HepG2 (cell line): ENCODE results near the gene PRKAG3. TPM values are rescaled to one million over a fixed set of nuclear protein-coding genes. Genes with fewer than 3 reads are reported as not detected.
A peak's percentile ranks its signal among the peaks of the same experiment; 100 is the strongest.

Experiments used
- ATAC-seq: fragments of 200-7000 bp; cut with Tn5 transposase; 3 replicates; pipeline ENCODE4 v1.9.1; 2020; ENCODE audit warnings: mild to moderate bottlenecking, moderate library complexity
- BruUV-seq: library from RNA; stranded (reverse); fragments of 400-500 nt; replicated peaks from 2 replicates; lab custom pipeline; 2021; lab: Mats Ljungman, UMichigan
- CTCF ChIA-PET: fragments of 300-600 bp; formaldehyde crosslinking; extraction: SDS; loops from one replicate; lab custom pipeline; 2021; ENCODE audit warnings: low total read pairs, inconsistent platforms, low intra/inter-chr PET ratio; lab: Yijun Ruan, JAX
- POLR2A ChIA-PET: fragments of 350-600 bp; sonication (Branson Sonifier 250); formaldehyde crosslinking; loops from one replicate; lab custom pipeline; 2020; ENCODE audit warnings: antibody characterized with exemption, inconsistent platforms; lab: Yijun Ruan, JAX
- DNase-seq: peaks from one replicate; pipeline ENCODE4 v3.0.0-alpha.2; 2015; ENCODE audit warnings: low spot score
- FAIRE-seq: peaks from 3 replicates; lab custom pipeline; 2011; peaks lifted over from hg19 to GRCh38; lab: Jason Lieb, UNC
- H2AFZ ChIP-seq: one replicate; pipeline ENCODE4 v1.6.1; 2011; ENCODE audit warnings: low read length, inconsistent platforms
- H3K27ac ChIP-seq: fragments of 300-600 bp; 3 replicates; pipeline ENCODE4 v1.8.0; 2011; ENCODE audit warnings: mixed run types, mild to moderate bottlenecking, mixed read lengths, low read length, inconsistent platforms; ENCODE audit not compliant: insufficient read depth; ENCODE audit errors: extremely low read length
- H3K27me3 ChIP-seq, 2 experiments: fragments of 200-600 bp in 1 of 2; 2 replicates in 1 of 2; 3 replicates in 1 of 2; pipeline versions ENCODE4 v1.6.0 to v1.8.0; 2011; ENCODE audit warnings: low read length in 2 of 2, mild to moderate bottlenecking in 2 of 2, moderate library complexity in 2 of 2, inconsistent platforms in 1 of 2; ENCODE audit not compliant: insufficient read depth in 2 of 2, control insufficient read depth in 1 of 2
- H3K36me3 ChIP-seq, 2 experiments: fragments of 200-600 bp in 1 of 2; replicated peaks in 1 of 2; 2 replicates in 1 of 2; 3 replicates in 1 of 2; pipeline versions ENCODE4 v1.5.1 to v1.8.0; 2011; ENCODE audit warnings: low read length in 2 of 2, inconsistent platforms in 1 of 2; ENCODE audit not compliant: insufficient read depth in 2 of 2, control insufficient read depth in 1 of 2
- H3K4me1 ChIP-seq: 2 replicates; pipeline ENCODE4 v1.5.1; 2012; ENCODE audit warnings: low read length, inconsistent platforms; ENCODE audit not compliant: insufficient read depth
- H3K4me2 ChIP-seq: 2 replicates; pipeline ENCODE4 v1.6.0; 2011; ENCODE audit warnings: low read depth, low read length, inconsistent platforms
- H3K4me3 ChIP-seq, 3 experiments: fragments of 200-600 bp in 1 of 3; sonication (generic), shearing (Covaris generic) in 1 of 3; replicated peaks in 1 of 3; 2 replicates each; pipeline ENCODE4 v1.5.1; 2011 to 2016; ENCODE audit warnings: low read length in 3 of 3, inconsistent platforms in 2 of 3, low read depth in 2 of 3, mild to moderate bottlenecking in 2 of 3, control low read depth in 1 of 3, mixed read lengths in 1 of 3; ENCODE audit not compliant: insufficient read depth in 1 of 3
- H3K79me2 ChIP-seq: one replicate; pipeline ENCODE4 v1.6.1; 2011; ENCODE audit warnings: low read length, inconsistent platforms; ENCODE audit not compliant: insufficient read depth
- H3K9ac ChIP-seq: 2 replicates; pipeline ENCODE4 v1.6.0; 2011; ENCODE audit warnings: mild to moderate bottlenecking, low read depth, low read length, inconsistent platforms; ENCODE audit not compliant: insufficient read depth
- H3K9me3 ChIP-seq: 2 replicates; pipeline ENCODE4 v1.5.1; 2012; ENCODE audit warnings: mild to moderate bottlenecking, low read length
- H4K20me1 ChIP-seq: 2 replicates; pipeline ENCODE4 v1.6.0; 2011; ENCODE audit warnings: inconsistent platforms, mild to moderate bottlenecking, low read length, moderate library complexity; ENCODE audit not compliant: insufficient read depth
- AHDC1 ChIP-seq: sonication (generic); formaldehyde crosslinking; IDR thresholded peaks from 2 replicates; pipeline ENCODE4 v1.5.1; 2020; ENCODE audit warnings: mild to moderate bottlenecking, missing genetic modification reagents, borderline replicate concordance
- EEA1 ChIP-seq: sonication (generic); formaldehyde crosslinking; IDR thresholded peaks from 2 replicates; pipeline ENCODE4 v1.5.1; 2020; ENCODE audit warnings: mild to moderate bottlenecking, missing genetic modification reagents, borderline replicate concordance
- NR0B2 ChIP-seq: sonication (generic); formaldehyde crosslinking; IDR thresholded peaks from 2 replicates; pipeline ENCODE4 v1.4.0; 2020; ENCODE audit warnings: mild to moderate bottlenecking, missing genetic modification reagents
- TIGD3 ChIP-seq: sonication (generic); formaldehyde crosslinking; IDR thresholded peaks from 2 replicates; pipeline ENCODE4 v1.5.1; 2020; ENCODE audit warnings: mild to moderate bottlenecking, missing genetic modification reagents, borderline replicate concordance
- ZNF569 ChIP-seq: sonication (generic); formaldehyde crosslinking; IDR thresholded peaks from 2 replicates; pipeline ENCODE4 v1.5.0; 2020; ENCODE audit warnings: mild to moderate bottlenecking, missing genetic modification reagents, moderate library complexity, borderline replicate concordance
- WGBS: methylation state at CpG from one replicate; pipeline ENCODE4 v1.1.6; 2017; ENCODE audit warnings: low lambda C conversion rate; 5-methylcytosine and 5-hydroxymethylcytosine counted together
- in situ Hi-C: cut with HindIII; loops from 2 replicates; pipeline ENCODE4 v1.10.0; 2017; ENCODE audit warnings: low pct_unique_long_range_greater_than_20kb; ENCODE audit not compliant: extremely low pct_ligation_motif_present
- intact Hi-C: fragments of 100-400 bp; cut with micrococcal nuclease; formaldehyde crosslinking; loops from one replicate; pipeline ENCODE4 v1.10.0; 2022; ENCODE audit not compliant: unreplicated experiment
- polyA plus RNA-seq, 8 experiments: library from polyadenylated mRNA; depleted of rRNA in 3 of 8; stranded (reverse) in 7 of 8; unstranded in 1 of 8; fragments of >200 nt; fragmentation: Illumina TruSeq in 4 of 8; extraction: Trizol in 4 of 8; gene quantifications; 2 replicates each; pipeline versions ENCODE4 v1.2.1 to v1.2.3, GENCODE V29; 2011 to 2016; ENCODE audit warnings: low read depth in 4 of 8, missing spikeins in 1 of 8, mixed read lengths in 1 of 8; ENCODE audit not compliant: insufficient read depth in 1 of 8
- total RNA-seq, 5 experiments: library from RNA; depleted of rRNA; stranded (reverse); fragments of >200 nt; fragmentation: Illumina TruSeq; extraction: Trizol; gene quantifications; 2 replicates each; pipeline ENCODE4 v1.2.3, GENCODE V29; 2016; ENCODE audit warnings: low read depth in 1 of 5
- TF ChIP-seq, protein P1 (sequence below): conservative IDR thresholded peaks from 2 replicates; pipeline ENCODE4 v1.6.1; 2018; ENCODE audit warnings: missing genetic modification reagents
- TF ChIP-seq, protein P2 (sequence below): IDR thresholded peaks from 2 replicates; pipeline ENCODE4 v1.6.1; 2016; ENCODE audit warnings: missing compliant biosample characterization, missing genetic modification reagents, borderline replicate concordance
- TF ChIP-seq, protein P3 (sequence below), 2 experiments: sonication (generic) in 1 of 2; formaldehyde crosslinking in 1 of 2; IDR thresholded peaks; 2 replicates each; pipeline versions ENCODE4 v1.5.1 to v1.6.1; 2011 to 2020; ENCODE audit warnings: borderline replicate concordance in 1 of 2, low read depth in 1 of 2, low read length in 1 of 2, mild to moderate bottlenecking in 1 of 2, missing genetic modification reagents in 1 of 2, moderate library complexity in 1 of 2

PRKAG3 gene
- total and polyA plus RNA-seq, 2 of the 13 experiments (the other 11 are each of a cell fraction or from before 2014, with no cell fraction given): not detected

- Histone ChIP-seq H3K79me2 (peaks cover 37% of the 10 kb centered on the region), H3K27me3 (no peaks in the 10 kb centered on the region), H4K20me1 (peaks cover 3% of the 10 kb centered on the region; the same call in 1 of the 2 replicates), H3K9ac (no peak overlapping the region), H3K9me3 (peaks cover 3% of the 10 kb centered on the region; the same call in 1 of the 2 replicates), H3K27ac (no peak overlapping the region), H3K4me1 (peaks cover 32% of the 10 kb centered on the region), H2AFZ (no peak overlapping the region), H3K4me3 (no peak overlapping the region), H3K36me3 (peaks cover 29 to 51% of the 10 kb centered on the region in 2 experiments), H3K4me2 (no peak overlapping the region)
- whole genome bisulfite sequencing: 96% methylated on average over 12 of the region's 12 CpGs
- BruUV-seq: no TSS peak
- in situ Hi-C loops: no loop called here
- no peak for ATAC-seq
- intact Hi-C loops: loop anchor here (5.0 kb wide), 1 partner anchor 77 kb away; no protein-coding TSS in a partner anchor
- no peak for DNase-seq
- FAIRE-seq: no peak
- ChIA-PET POLR2A (no interaction called here), CTCF (no interaction called here)
- TF ChIP-seq AHDC1 (CRISPR knock-in tag): no peak
- no peak for TF ChIP-seq TIGD3 (CRISPR knock-in tag)
- TF ChIP-seq, protein P1, sequence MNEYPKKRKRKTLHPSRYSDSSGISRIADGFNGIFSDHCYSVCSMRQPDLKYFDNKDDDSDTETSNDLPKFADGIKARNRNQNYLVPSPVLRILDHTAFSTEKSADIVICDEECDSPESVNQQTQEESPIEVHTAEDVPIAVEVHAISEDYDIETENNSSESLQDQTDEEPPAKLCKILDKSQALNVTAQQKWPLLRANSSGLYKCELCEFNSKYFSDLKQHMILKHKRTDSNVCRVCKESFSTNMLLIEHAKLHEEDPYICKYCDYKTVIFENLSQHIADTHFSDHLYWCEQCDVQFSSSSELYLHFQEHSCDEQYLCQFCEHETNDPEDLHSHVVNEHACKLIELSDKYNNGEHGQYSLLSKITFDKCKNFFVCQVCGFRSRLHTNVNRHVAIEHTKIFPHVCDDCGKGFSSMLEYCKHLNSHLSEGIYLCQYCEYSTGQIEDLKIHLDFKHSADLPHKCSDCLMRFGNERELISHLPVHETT (CRISPR knock-in tag): no peak
- TF ChIP-seq ZNF569 (CRISPR knock-in tag): no peak
- TF ChIP-seq EEA1: 0 out of 2 replicates have a peak, but pooled peaks have one; percentile 24
- TF ChIP-seq, protein P2, sequence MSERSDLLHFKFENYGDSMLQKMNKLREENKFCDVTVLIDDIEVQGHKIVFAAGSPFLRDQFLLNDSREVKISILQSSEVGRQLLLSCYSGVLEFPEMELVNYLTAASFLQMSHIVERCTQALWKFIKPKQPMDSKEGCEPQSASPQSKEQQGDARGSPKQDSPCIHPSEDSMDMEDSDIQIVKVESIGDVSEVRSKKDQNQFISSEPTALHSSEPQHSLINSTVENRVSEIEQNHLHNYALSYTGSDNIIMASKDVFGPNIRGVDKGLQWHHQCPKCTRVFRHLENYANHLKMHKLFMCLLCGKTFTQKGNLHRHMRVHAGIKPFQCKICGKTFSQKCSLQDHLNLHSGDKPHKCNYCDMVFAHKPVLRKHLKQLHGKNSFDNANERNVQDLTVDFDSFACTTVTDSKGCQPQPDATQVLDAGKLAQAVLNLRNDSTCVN (CRISPR knock-in tag): no peak
- TF ChIP-seq NR0B2: no peak
- TF ChIP-seq, protein P3, sequence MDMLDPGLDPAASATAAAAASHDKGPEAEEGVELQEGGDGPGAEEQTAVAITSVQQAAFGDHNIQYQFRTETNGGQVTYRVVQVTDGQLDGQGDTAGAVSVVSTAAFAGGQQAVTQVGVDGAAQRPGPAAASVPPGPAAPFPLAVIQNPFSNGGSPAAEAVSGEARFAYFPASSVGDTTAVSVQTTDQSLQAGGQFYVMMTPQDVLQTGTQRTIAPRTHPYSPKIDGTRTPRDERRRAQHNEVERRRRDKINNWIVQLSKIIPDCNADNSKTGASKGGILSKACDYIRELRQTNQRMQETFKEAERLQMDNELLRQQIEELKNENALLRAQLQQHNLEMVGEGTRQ (IDR thresholded peaks at IDR 0.05; ENCODE audit: low read depth, low read length): no peak
- TF ChIP-seq, protein P3 (CRISPR knock-in tag; IDR thresholded peaks at IDR 0.05; ENCODE audit: borderline replicate concordance): no peak
Observed at GRCh38 chr2:218809515-218809914, 22.1 kb downstream of the PRKAG3 start.
